ENCODE results near the gene AK9. TPM values are rescaled to one million over a fixed set of nuclear protein-coding genes. Genes with fewer than 3 reads are reported as not detected.

The AK9 gene
- polyA plus RNA-seq, 2 of the 4 experiments (the other 2 are of a cell fraction): 2.2 to 4.7 TPM

GRCh38 chr6:109702791-109703190, 11.8 kb upstream of the AK9 start:
- ChIA-PET POLR2A (no interaction called here), CTCF (interaction anchor here (1.9 to 4.9 kb wide), 3 partner anchors 8 to 351 kb away, joined by 7 to 131 read pairs (median 22); no protein-coding TSS in a partner anchor)
- no peak for FAIRE-seq
- no peak for ATAC-seq
- DNase-seq (ENCODE audit: low read depth in 1 of 2, low spot score in 1 of 2): no peak
- 65% methylated on average over 4 of the region's 4 CpGs for WGBS (ENCODE audit: missing lambda C conversion rate)
- Histone ChIP-seq H3K27ac (no peak overlapping the region), H3K4me3 (no peak overlapping the region), H3K4me2 (no peak overlapping the region), H3K9me3 (no peaks in the 10 kb centered on the region), H3K4me1 (no peaks in the 10 kb centered on the region)
- TF ChIP-seq CHD2 (IDR thresholded peaks at IDR 0.05; ENCODE audit: low read length, partially characterized antibody) (no peak), HEYL (CRISPR knock-in tag; IDR thresholded peaks at IDR 0.05) (no peak), CEBPB (IDR thresholded peaks at IDR 0.05) (no peak), FOSB (CRISPR knock-in tag; IDR thresholded peaks at IDR 0.05) (no peak), ESRRA (IDR thresholded peaks at IDR 0.05; ENCODE audit: borderline replicate concordance, low read length) (no peak), NR3C1 (IDR thresholded peaks at IDR 0.05) (no peak), CHD4 (IDR thresholded peaks at IDR 0.05; ENCODE audit: borderline replicate concordance) (no peak), SMC3 (IDR thresholded peaks at IDR 0.05) (no peak), HES2 (IDR thresholded peaks at IDR 0.05) (no peak), FOSL2 (IDR thresholded peaks at IDR 0.05) (no peak), FOSL2 (CRISPR knock-in tag; IDR thresholded peaks at IDR 0.05) (no peak)

GRCh38 chr6:109701774-109702173, 10.8 kb upstream of the AK9 start:
- no peak overlapping the region for H3K4me3 ChIP-seq
- H3K9me3 ChIP-seq: no peaks in the 10 kb centered on the region
- WGBS (ENCODE audit: missing lambda C conversion rate): 92% methylated on average over 2 of the region's 2 CpGs
- DNase-seq (ENCODE audit: low read depth in 1 of 2, low spot score in 1 of 2): no peak
- TF ChIP-seq REST (IDR thresholded peaks at IDR 0.05): no peak
- TF ChIP-seq FOSL2 (IDR thresholded peaks at IDR 0.05): no peak
- TF ChIP-seq FOSL2 (CRISPR knock-in tag; IDR thresholded peaks at IDR 0.05): no peak
- no peak for TF ChIP-seq EHMT2 (IDR thresholded peaks at IDR 0.05; ENCODE audit: low read depth)
- TF ChIP-seq CEBPB (IDR thresholded peaks at IDR 0.05): no peak
- no peak for TF ChIP-seq SMC3 (IDR thresholded peaks at IDR 0.05)
- no peak for TF ChIP-seq RNF2 (IDR thresholded peaks at IDR 0.05; ENCODE audit: borderline replicate concordance, low read depth)
- no peak for TF ChIP-seq KDM1A (IDR thresholded peaks at IDR 0.05; ENCODE audit: low read depth)
- no peak for TF ChIP-seq MYC (IDR thresholded peaks at IDR 0.05; ENCODE audit: borderline replicate concordance, low read length)
- TF ChIP-seq HEYL (CRISPR knock-in tag; IDR thresholded peaks at IDR 0.05): no peak
- no peak for TF ChIP-seq HOXB13 (CRISPR knock-in tag; IDR thresholded peaks at IDR 0.05; ENCODE audit: low read depth)
- no peak for TF ChIP-seq EHF (CRISPR knock-in tag; IDR thresholded peaks at IDR 0.05)
- TF ChIP-seq CTCF (IDR thresholded peaks at IDR 0.05): no peak
- no peak for TF ChIP-seq CBX2 (IDR thresholded peaks at IDR 0.05; ENCODE audit: borderline replicate concordance, low read depth)
- no peak for TF ChIP-seq HMGXB4 (CRISPR knock-in tag; IDR thresholded peaks at IDR 0.05; ENCODE audit: borderline replicate concordance)
- TF ChIP-seq GATA3 (IDR thresholded peaks at IDR 0.05; ENCODE audit: borderline replicate concordance): no peak
- no peak for TF ChIP-seq SREBF2 (IDR thresholded peaks at IDR 0.05)
- no peak for TF ChIP-seq KDM5A (IDR thresholded peaks at IDR 0.05)
- no peaks in the 10 kb centered on the region for H3K4me1 ChIP-seq
- no peak overlapping the region for H3K4me2 ChIP-seq
- CTCF ChIA-PET: interaction anchor here (0.9 to 2.8 kb wide), 6 partner anchors 11 to 686 kb away, joined by 3 to 31 read pairs (median 4); partner anchors contain the start of genes AK9 and FIG4
- POLR2A ChIA-PET: no interaction called here
- H3K27ac ChIP-seq: no peak overlapping the region
- FAIRE-seq: no peak
- no peak for ATAC-seq

Measured in A549 (cell line).